OCI-LY1 (cell line): ENCODE measurements around the gene ISG20.

Experiments used
- H2AFZ ChIP-seq: fragments of 200-600 bp; sonication (generic), shearing (Covaris generic); 2 replicates; pipeline ENCODE4 v1.6.0; 2014; ENCODE audit warnings: antibody characterized with exemption, mild to moderate bottlenecking, low read length
- H3F3A ChIP-seq: fragments of 200-600 bp; sonication (generic), shearing (Covaris generic); 2 replicates; pipeline ENCODE4 v1.6.0; 2014; ENCODE audit warnings: mild to moderate bottlenecking, antibody characterized with exemption, low read length, moderate library complexity; ENCODE audit not compliant: insufficient read depth
- H3K27ac ChIP-seq: fragments of 200-600 bp; sonication (generic); 2 replicates; pipeline ENCODE4 v1.5.1; 2014; ENCODE audit warnings: low read length, mixed run types, mild to moderate bottlenecking, low read depth; ENCODE audit not compliant: poor library complexity, severe bottlenecking
- H3K27me3 ChIP-seq: fragments of 200-600 bp; sonication (generic); 2 replicates; pipeline ENCODE4 v1.6.0; 2014; ENCODE audit warnings: antibody characterized with exemption, mild to moderate bottlenecking, low read length, moderate library complexity; ENCODE audit not compliant: insufficient read depth
- H3K36me3 ChIP-seq: fragments of 200-600 bp; sonication (generic); 2 replicates; pipeline ENCODE4 v1.6.1; 2014; ENCODE audit warnings: mild to moderate bottlenecking, antibody characterized with exemption, low read length, moderate library complexity, mixed read lengths; ENCODE audit not compliant: insufficient read depth
- H3K4me1 ChIP-seq: fragments of 200-600 bp; sonication (generic); 2 replicates; pipeline ENCODE4 v1.5.1; 2014; ENCODE audit warnings: mild to moderate bottlenecking, low read length, moderate library complexity; ENCODE audit not compliant: insufficient read depth, severe bottlenecking
- H3K4me2 ChIP-seq: fragments of 200-600 bp; sonication (generic), shearing (Covaris generic); 2 replicates; pipeline ENCODE4 v1.6.1; 2014; ENCODE audit warnings: low read length
- H3K4me3 ChIP-seq: fragments of 200-600 bp; sonication (generic); 2 replicates; pipeline ENCODE4 v1.5.1; 2014; ENCODE audit warnings: low read length, low read depth, mild to moderate bottlenecking, mixed read lengths; ENCODE audit not compliant: poor library complexity, severe bottlenecking
- H3K79me2 ChIP-seq: fragments of 200-600 bp; shearing (Covaris generic); 2 replicates; pipeline ENCODE4 v1.6.1; 2016; ENCODE audit warnings: mixed run types, low read length, mixed read lengths; ENCODE audit not compliant: insufficient read depth
- H3K9ac ChIP-seq: fragments of 200-600 bp; sonication (generic), shearing (Covaris generic); 2 replicates; pipeline ENCODE4 v1.6.1; 2014; ENCODE audit warnings: mild to moderate bottlenecking, low read length, mixed read lengths
- H3K9me2 ChIP-seq: fragments of 200-600 bp; sonication (generic), shearing (Covaris generic); 2 replicates; pipeline ENCODE4 v1.6.1; 2014; ENCODE audit warnings: low read depth, mild to moderate bottlenecking, low read length, mixed read lengths
- H3K9me3 ChIP-seq: fragments of 200-600 bp; shearing (Covaris generic); 2 replicates; pipeline ENCODE4 v1.6.1; 2014; ENCODE audit warnings: low read length, mixed read lengths
- H4K20me1 ChIP-seq: fragments of 200-600 bp; sonication (generic), shearing (Covaris generic); 2 replicates; pipeline ENCODE4 v1.6.0; 2016; ENCODE audit warnings: mild to moderate bottlenecking, low read length; ENCODE audit not compliant: insufficient read depth
- EZH2 ChIP-seq: fragments of 200-600 bp; sonication (generic), shearing (Covaris generic); IDR thresholded peaks from 2 replicates; pipeline ENCODE4 v1.8.0; 2017; ENCODE audit warnings: borderline replicate concordance, mixed run types, mild to moderate bottlenecking, antibody characterized with exemption, low read length, moderate library complexity, mixed read lengths
- TF ChIP-seq, protein P1 (sequence below): fragments of 200-600 bp; sonication (generic), shearing (Covaris generic); IDR thresholded peaks from 2 replicates; pipeline ENCODE4 v1.5.1; 2017; ENCODE audit warnings: mild to moderate bottlenecking, antibody characterized with exemption, low read length, moderate library complexity, mixed read lengths

ISG20 gene

DNA sequence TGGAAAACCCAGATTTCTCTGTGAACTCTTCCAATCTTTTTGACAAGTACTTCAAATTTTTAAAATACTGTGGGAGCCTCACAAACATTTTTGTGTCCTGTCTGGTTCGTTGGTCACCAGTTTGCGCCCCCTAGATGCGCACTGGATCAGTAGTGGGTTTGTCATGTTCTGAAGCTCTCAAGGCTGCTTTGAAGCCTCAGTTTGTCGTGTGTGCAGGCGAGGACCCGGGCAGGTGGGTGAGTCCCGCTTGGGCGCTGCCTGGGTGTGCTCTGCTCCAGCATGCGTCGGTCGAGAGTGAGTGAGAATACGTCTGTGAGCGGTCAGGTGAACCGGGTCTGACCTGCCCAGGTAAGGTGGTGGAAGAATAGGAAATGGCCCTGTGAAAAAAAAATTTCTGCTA is 34.9 kb upstream of the ISG20 start:
- no peak overlapping the region for H3K27ac ChIP-seq
- no peak overlapping the region for H2AFZ ChIP-seq
- no peaks in the 10 kb centered on the region for H3F3A ChIP-seq
- no peaks in the 10 kb centered on the region for H3K36me3 ChIP-seq
- no peak overlapping the region for H3K4me3 ChIP-seq
- H3K9me3 ChIP-seq = no peaks in the 10 kb centered on the region
- H4K20me1 ChIP-seq = no peaks in the 10 kb centered on the region
- no peaks in the 10 kb centered on the region for H3K79me2 ChIP-seq
- H3K9ac ChIP-seq = no peak overlapping the region
- H3K4me2 ChIP-seq = no peak overlapping the region
- no peaks in the 10 kb centered on the region for H3K9me2 ChIP-seq
- no peaks in the 10 kb centered on the region; the same call in 1 of the 2 replicates for H3K27me3 ChIP-seq
- H3K4me1 ChIP-seq = no peaks in the 10 kb centered on the region
- TF ChIP-seq, protein P1, sequence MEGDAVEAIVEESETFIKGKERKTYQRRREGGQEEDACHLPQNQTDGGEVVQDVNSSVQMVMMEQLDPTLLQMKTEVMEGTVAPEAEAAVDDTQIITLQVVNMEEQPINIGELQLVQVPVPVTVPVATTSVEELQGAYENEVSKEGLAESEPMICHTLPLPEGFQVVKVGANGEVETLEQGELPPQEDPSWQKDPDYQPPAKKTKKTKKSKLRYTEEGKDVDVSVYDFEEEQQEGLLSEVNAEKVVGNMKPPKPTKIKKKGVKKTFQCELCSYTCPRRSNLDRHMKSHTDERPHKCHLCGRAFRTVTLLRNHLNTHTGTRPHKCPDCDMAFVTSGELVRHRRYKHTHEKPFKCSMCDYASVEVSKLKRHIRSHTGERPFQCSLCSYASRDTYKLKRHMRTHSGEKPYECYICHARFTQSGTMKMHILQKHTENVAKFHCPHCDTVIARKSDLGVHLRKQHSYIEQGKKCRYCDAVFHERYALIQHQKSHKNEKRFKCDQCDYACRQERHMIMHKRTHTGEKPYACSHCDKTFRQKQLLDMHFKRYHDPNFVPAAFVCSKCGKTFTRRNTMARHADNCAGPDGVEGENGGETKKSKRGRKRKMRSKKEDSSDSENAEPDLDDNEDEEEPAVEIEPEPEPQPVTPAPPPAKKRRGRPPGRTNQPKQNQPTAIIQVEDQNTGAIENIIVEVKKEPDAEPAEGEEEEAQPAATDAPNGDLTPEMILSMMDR = no peak
- TF ChIP-seq EZH2 = no peak

DNA sequence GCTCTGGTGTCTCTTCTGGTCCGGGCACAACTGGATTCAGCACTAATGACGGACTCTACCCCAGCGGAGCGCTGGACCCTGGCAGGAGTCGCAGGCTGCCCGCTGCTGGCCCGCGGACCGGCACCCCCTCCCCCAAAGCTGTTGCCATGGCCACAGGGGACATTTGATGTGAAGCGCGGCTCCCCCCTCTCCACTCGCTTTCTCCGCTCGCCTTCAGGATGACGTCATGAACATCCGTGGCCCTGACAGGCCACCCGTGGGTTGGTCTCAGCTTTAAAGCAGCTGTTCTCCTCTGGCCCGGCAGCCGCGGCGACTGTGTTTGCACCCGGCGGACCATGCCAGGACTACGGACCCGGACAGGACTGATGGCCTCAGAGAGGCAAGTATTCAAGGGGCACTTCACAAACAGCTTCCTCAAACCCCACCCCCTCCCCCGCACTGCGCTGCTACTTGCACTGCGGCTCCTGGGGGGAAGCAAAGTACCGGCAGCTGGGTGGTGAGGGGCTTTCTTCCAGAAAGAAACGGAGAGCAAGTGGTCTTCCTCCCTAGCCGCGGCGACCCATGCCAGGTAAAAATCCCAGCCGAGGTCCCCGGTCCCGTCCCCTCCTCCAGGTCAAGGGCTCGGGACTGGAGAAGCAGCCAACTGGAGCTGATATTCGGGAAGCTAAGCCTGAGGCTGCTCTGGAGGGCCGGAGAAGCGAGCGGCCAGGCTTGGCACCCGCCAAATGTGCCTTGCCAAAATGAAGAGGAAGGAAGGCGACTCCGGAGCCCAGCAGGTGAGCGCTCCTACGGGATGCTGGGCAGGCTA is 34.2 kb upstream of the ISG20 start:
- no peaks in the 10 kb centered on the region for H3K4me1 ChIP-seq
- no peaks in the 10 kb centered on the region for H4K20me1 ChIP-seq
- no peak overlapping the region for H3K9ac ChIP-seq
- H3K4me3 ChIP-seq = no peak overlapping the region
- no peak overlapping the region for H3K27ac ChIP-seq
- no peaks in the 10 kb centered on the region for H3K9me2 ChIP-seq
- TF ChIP-seq EZH2 = no peak
- TF ChIP-seq, protein P1 = no peak
- H3F3A ChIP-seq = no peaks in the 10 kb centered on the region
- H3K27me3 ChIP-seq = no peaks in the 10 kb centered on the region; the same call in 1 of the 2 replicates
- H3K4me2 ChIP-seq = no peak overlapping the region
- H2AFZ ChIP-seq = no peak overlapping the region
- no peaks in the 10 kb centered on the region for H3K36me3 ChIP-seq
- no peaks in the 10 kb centered on the region for H3K79me2 ChIP-seq
- H3K9me3 ChIP-seq = no peaks in the 10 kb centered on the region

DNA sequence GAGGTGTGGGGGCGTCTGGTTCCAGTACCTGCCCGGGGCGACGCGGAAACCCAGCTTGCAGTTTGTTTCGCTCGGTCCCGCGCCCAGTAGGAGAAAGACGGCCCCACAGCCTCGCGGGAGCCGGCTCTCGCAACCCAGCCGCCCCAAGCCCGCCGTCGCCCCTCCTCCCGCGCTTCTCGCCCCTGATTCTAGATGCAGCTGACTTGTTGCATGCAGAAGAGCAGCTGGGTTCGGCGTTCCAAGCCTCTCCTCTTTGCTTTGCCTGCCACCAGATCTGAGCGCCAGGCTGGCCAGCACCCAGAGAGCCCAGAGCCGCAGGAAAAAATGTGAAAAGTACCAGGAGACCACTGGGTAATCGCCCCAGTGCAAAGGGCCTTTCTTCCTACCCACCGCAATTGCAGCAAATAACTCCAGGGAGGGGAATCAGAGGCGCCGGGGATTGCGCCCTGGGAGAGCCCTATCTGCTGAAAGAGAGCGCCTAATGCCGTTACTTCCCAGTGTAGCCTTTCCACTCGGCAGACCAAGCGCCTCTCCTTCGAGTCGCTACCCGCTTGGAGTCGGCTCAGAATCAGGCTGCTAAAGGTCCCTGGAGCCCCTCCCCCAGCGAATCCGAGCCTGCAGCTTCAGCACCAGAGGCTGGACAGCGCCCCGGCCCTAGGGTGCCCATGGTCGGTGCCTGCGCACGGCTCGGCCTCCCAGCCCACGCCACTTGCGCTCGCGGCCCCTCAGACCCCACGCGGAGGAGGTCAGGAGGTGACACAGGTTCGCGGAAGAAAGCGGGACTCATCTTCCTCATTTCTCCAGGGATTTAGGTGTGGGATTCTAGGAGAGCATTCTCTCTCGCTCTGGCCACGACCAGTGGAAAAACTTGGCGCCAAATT is 33.4 kb upstream of the ISG20 start:
- H3K27me3 ChIP-seq = no peaks in the 10 kb centered on the region; the same call in 1 of the 2 replicates

More for the DNA sequence above, 33.4 kb upstream of the ISG20 start:
- Histone ChIP-seq H3K9me3 (no peaks in the 10 kb centered on the region), H3K4me1 (no peaks in the 10 kb centered on the region), H3K9ac (no peak overlapping the region), H3K27ac (no peak overlapping the region), H4K20me1 (no peaks in the 10 kb centered on the region), H2AFZ (no peak overlapping the region), H3K9me2 (no peaks in the 10 kb centered on the region), H3K4me2 (no peak overlapping the region), H3K79me2 (no peaks in the 10 kb centered on the region), H3K36me3 (no peaks in the 10 kb centered on the region), H3K4me3 (no peak overlapping the region), H3F3A (no peaks in the 10 kb centered on the region)
- TF ChIP-seq, protein P1 = no peak
- no peak for TF ChIP-seq EZH2
